Gastroesophageal sphincter (tissue), 4 donors: ENCODE data around the gene ABCA7. TPM values are rescaled to one million over a fixed set of nuclear protein-coding genes. Genes with fewer than 3 reads are reported as not detected.

Experiments
- ATAC-seq: fragments of 150-250 bp; one replicate; pipeline ENCODE4 v1.9.1; 2016; ENCODE audit warnings: mild to moderate bottlenecking, moderate library complexity
- H3K27ac ChIP-seq, 4 donors: fragments of 200-600 bp; sonication (generic) in 3 of 4; 1 replicate in 3 of 4; 2 replicates in 1 of 4; pipeline ENCODE4 v1.5.1; 2016 to 2019
- H3K27me3 ChIP-seq: fragments of 200-600 bp; sonication (generic); one replicate; pipeline ENCODE4 v1.5.1; 2019
- H3K36me3 ChIP-seq, 2 donors: fragments of 200-600 bp; sonication (generic); one replicate each; pipeline ENCODE4 v1.5.1; 2019; ENCODE audit warnings: control low read depth in 1 of 2
- H3K4me1 ChIP-seq, 3 donors: fragments of 200-600 bp; sonication (generic); 1 replicate in 2 of 3; 2 replicates in 1 of 3; pipeline ENCODE4 v1.5.1; 2016 to 2019; ENCODE audit warnings: control low read depth in 2 of 3
- H3K4me3 ChIP-seq, 2 donors: fragments of 200-600 bp; sonication (generic); one replicate each; pipeline ENCODE4 v1.5.1; 2019; ENCODE audit warnings: mild to moderate bottlenecking in 1 of 2, moderate library complexity in 1 of 2
- H3K9me3 ChIP-seq, 3 donors: fragments of 200-600 bp; sonication (generic); one replicate each; pipeline ENCODE4 v1.5.1; 2017 to 2019; ENCODE audit warnings: control low read depth in 2 of 3
- CTCF ChIP-seq, 4 experiments: fragments of 200-600 bp in 2 of 4; fragments of 450-650 bp in 2 of 4; sonication (generic) in 1 of 4; IDR thresholded peaks; one replicate each; pipeline ENCODE4 v1.5.1; 2017 to 2019; ENCODE audit warnings: antibody characterized with exemption in 4 of 4, mild to moderate bottlenecking in 2 of 4, moderate library complexity in 2 of 4
- EP300 ChIP-seq: sonication (generic); formaldehyde crosslinking; IDR thresholded peaks from one replicate; pipeline ENCODE4 v1.6.1; 2017; ENCODE audit warnings: antibody characterized with exemption, mild to moderate bottlenecking
- POLR2A ChIP-seq, 2 donors: fragments of 450-650 bp; IDR thresholded peaks; one replicate each; pipeline ENCODE4 v1.6.1; 2017; ENCODE audit warnings: antibody characterized with exemption in 2 of 2, mild to moderate bottlenecking in 2 of 2, moderate library complexity in 1 of 2
- POLR2AphosphoS5 ChIP-seq: sonication (generic); formaldehyde crosslinking; IDR thresholded peaks from one replicate; pipeline ENCODE4 v1.6.1; 2017; ENCODE audit warnings: antibody characterized with exemption
- WGBS, 2 donors: methylation state at CpG; one replicate each; pipeline ENCODE4 v1.1.5; 2018; ENCODE audit warnings: low coverage in 1 of 2; 5-methylcytosine and 5-hydroxymethylcytosine counted together
- total RNA-seq, 4 donors: library from RNA; depleted of rRNA; stranded (reverse); fragments of >200 nt; gene quantifications; one replicate each; pipeline ENCODE4 v1.1.0, GENCODE V29; 2016

Gene ABCA7
- total RNA-seq, 4 donors from 2014 or later: 3.9 to 14.3 (median 6.4) TPM

- Histone ChIP-seq H3K27ac (no peak overlapping the region), H3K27me3 (no peaks in the 10 kb centered on the region), H3K36me3 (peaks cover 0 to 44% of the 10 kb centered on the region in 2 donors), H3K9me3 (peaks cover 0 to 55% (median 0%) of the 10 kb centered on the region in 3 donors), H3K4me1 (no peaks in the 10 kb centered on the region), H3K4me3 (no peak overlapping the region)
- no peak for ATAC-seq
- WGBS, 2 donors: 71% methylated on average over 2 of the region's 3 CpGs; no CpG with 5 or more reads in 1 of the 2 donors
- TF ChIP-seq POLR2A (IDR thresholded peaks at IDR 0.05) (no peak), EP300 (no peak), POLR2AphosphoS5 (no peak), CTCF (IDR thresholded peaks at IDR 0.05) (no peak)
Measured at GRCh38 chr19:1057176-1057855, 17.4 kb downstream of the ABCA7 start.

- no CpG with 5 or more reads among the region's 5 CpGs for WGBS, 2 donors
- H3K9me3 ChIP-seq: peaks cover 0 to 55% (median 0%) of the 10 kb centered on the region in 3 donors
Measured at GRCh38 chr19:1058112-1058511, 18.2 kb downstream of the ABCA7 start.

GRCh38 chr19:1060689-1061088 is 20.8 kb downstream of the ABCA7 start:
- H3K9me3 ChIP-seq: peaks cover 0 to 44% (median 0%) of the 10 kb centered on the region in 3 donors
- no peak overlapping the region for H3K4me3 ChIP-seq
- H3K27ac ChIP-seq: no peak overlapping the region
- peaks cover 17% of the 10 kb centered on the region for H3K27me3 ChIP-seq
- peaks cover 0 to 29% of the 10 kb centered on the region in 2 donors for H3K36me3 ChIP-seq
- peaks cover 0 to 14% (median 9%) of the 10 kb centered on the region in 3 donors for H3K4me1 ChIP-seq
- ATAC-seq: no peak
- WGBS, 2 donors: 82 to 90% methylated on average over 2 of the region's 5 CpGs
- TF ChIP-seq CTCF (IDR thresholded peaks at IDR 0.05) (no peak), POLR2A (IDR thresholded peaks at IDR 0.05) (no peak), POLR2AphosphoS5 (no peak), EP300 (no peak)

More at GRCh38 chr19:1058112-1058511, 18.2 kb downstream of the ABCA7 start:
- H3K27me3 ChIP-seq: no peaks in the 10 kb centered on the region
- no peak overlapping the region for H3K27ac ChIP-seq
- H3K4me1 ChIP-seq: no peaks in the 10 kb centered on the region
- H3K4me3 ChIP-seq: no peak overlapping the region
- TF ChIP-seq EP300: no peak
- no peak for TF ChIP-seq POLR2AphosphoS5
- no peak for TF ChIP-seq POLR2A (IDR thresholded peaks at IDR 0.05)
- no peak for TF ChIP-seq CTCF (IDR thresholded peaks at IDR 0.05)
- peaks cover 0 to 44% of the 10 kb centered on the region in 2 donors for H3K36me3 ChIP-seq
- ATAC-seq: no peak

GRCh38 chr19:1061987-1062386 is 22.1 kb downstream of the ABCA7 start:
- H3K27me3 ChIP-seq: peaks cover 30% of the 10 kb centered on the region
- peaks cover 0 to 31% (median 0%) of the 10 kb centered on the region in 3 donors for H3K9me3 ChIP-seq
- ATAC-seq: no peak
- H3K4me1 ChIP-seq: peaks cover 0 to 27% (median 14%) of the 10 kb centered on the region in 3 donors
- peaks cover 0 to 17% of the 10 kb centered on the region in 2 donors for H3K36me3 ChIP-seq
- TF ChIP-seq POLR2AphosphoS5 (no peak), POLR2A (IDR thresholded peaks at IDR 0.05) (no peak), CTCF (IDR thresholded peaks at IDR 0.05) (no peak), EP300 (no peak)
- 100% methylated on average over 2 of the region's 20 CpGs; no CpG with 5 or more reads in 1 of the 2 donors for WGBS, 2 donors
- no peak overlapping the region for H3K27ac ChIP-seq
- no peak overlapping the region for H3K4me3 ChIP-seq
